Stimulated activated CD4-positive, alpha-beta T cell treated with anti-CD3 and anti-CD28 coated beads, Interleukin-15, amount 100 ng/mL, for 24 hours (primary cell): Measurements from ENCODE around the gene LMNA.
A peak's percentile ranks its signal among the peaks of the same experiment; 100 is the strongest.
"Not testable (repeated sequence)": the region's sequence is repeated elsewhere in the genome, so short reads cannot be mapped to it uniquely, and the experiment has no call there.

Experiments used
- DNase-seq: peaks from one replicate; pipeline ENCODE4 v3.0.0-alpha.2; 2020

Gene LMNA

DNA sequence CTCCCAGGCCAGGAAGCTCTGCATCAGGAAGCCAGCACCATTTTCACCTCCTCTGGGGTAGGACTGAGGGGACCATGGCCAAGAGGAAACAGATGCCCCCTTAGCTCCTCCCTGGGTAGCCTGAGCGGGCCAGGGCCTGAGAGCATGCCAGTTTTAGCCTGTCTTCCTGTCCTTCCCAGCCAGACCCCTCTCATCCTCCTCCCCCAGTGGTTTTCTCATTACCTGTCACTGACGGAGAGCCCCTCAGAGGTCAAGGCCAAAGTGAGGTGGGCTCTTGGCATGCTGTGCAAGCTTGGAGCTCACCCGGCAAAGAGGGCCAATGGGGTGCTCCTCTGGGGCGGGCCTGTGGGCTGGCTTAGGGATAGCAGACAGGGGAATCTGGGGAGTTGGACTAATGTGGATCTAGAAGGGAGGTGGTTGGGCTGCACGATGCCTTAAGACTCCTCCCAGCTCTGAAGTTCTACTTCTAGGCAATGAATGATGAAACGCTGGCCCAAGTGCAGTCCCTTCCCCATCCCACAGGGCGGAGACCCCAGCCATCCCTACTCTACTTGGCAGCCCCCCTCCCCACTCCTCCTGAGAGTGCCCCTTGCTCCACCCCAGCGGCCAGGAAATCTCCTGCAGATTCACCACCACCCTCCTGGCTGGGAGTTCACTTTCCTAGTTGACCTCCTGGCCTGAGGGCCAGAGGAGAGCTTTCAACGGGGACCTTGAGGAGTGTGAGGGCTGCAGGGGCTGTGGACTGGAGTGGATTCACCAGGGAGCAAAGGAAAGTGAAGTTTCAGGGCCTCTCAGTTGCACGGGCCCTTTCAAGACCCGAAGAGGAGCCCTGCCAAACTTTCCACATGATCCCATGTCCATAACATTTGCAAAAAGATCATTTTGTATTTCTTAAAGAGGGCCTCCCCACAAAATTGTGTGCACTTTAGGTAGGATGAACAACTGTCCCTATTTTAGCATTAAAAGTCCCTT lies 9.4 kb upstream of the LMNA start:
- no peak for DNase-seq

DNA sequence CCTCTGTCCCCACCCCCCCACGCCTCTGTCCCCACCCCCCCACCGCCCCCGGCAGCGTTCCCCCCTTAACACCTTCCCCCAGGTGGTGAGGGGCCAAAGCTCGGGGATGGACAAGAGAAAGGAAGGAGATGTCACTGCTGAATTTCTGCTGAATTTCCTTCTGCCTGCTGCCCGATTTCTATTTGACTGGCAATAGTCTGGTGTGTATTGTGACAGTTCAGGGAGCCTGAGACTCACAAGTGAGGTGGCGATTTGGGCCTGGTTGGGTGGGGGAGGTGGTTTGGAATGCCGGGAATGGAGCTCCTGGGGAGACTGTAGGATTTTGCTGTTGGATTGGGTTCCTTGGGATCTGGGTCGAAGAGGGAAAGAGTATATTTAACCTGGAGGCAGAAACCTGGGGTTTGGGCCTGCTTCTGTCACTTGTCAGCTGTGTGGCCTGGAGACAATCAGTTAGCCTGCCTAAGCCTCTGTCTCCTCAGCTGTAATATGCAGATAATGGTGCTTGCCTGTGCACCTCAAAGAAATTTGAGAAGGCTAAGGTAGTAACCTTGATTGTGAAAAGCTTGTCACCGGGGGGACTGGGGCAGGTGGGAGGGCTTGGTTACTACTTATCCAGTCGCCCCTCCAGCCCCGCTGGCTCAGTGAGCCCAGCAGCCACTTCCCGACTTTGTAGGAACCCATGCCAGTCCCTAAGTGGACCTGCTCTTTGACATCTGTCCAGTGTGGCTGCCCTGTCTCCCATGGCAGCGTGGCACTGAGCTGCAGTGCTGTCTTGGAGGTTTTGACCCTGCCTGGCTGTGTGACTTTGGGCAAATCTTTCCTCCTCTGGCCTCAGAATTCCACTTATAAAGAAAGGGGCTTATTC lies 7.7 kb upstream of the LMNA start:
- no peak for DNase-seq

- DNase-seq, result no peak
Measured at GRCh38 chr1:156108057-156108456, 6.5 kb upstream of the LMNA start.

DNA sequence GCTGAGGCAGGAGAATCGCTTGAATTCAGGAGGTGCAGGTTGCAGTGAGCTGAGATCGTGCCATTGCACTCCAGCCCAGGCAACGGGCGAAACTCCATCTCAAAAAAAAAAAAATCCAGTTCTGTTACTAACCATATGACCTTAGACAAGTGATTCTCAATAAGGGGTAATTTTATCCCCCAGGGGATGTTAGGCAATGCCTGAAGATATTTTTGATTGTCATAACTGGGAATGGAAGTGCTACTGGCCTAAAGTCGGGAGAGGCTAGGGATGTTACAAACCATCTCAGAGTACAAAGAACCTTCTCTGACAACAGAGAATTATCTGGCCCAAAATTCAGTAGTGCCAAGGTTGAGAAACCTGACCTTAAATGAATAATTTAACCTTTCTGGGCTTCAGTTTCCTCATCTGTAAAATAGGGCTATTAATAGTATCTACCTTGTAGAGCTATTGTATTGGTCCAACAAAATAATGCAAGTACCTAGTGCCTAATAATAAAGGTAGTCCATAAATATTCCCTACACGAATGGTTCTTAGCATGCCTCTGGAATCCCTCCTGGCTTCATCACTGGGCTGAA lies 5.8 kb upstream of the LMNA start:
- DNase-seq, result no peak

GRCh38 chr1:156110252-156110651 lies 4.3 kb upstream of the LMNA start:
- DNase-seq, result no peak

DNA sequence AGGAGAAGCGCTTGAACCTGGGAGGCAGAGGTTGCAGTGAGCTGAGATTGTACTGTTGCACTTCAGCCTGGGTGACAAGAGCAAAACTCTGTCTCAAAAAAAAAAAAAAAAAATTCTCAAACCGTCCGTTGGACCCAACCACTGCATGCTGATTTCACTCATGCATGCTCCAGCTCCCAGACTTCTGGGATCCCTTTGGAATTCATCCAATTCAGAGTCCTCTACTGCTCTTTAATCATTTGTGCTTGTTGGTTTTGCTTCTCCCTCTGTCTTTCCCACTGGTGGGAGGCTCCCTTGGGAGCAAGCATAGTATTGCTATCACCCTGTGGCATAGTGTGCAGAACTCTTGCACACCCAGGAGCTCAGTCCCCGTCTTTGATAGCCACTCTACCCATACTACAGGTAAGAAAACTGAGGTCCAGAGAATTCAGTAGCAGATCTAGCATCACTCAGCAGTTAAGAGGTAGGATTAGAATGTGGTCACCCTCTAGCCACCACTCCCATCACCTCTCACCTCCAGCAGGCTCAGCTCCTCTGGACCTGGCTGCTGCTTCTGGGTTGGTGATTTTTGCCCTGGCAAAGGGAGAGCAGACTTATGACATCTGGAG lies 3.1 kb upstream of the LMNA start:
- DNase-seq, result no peak

DNA sequence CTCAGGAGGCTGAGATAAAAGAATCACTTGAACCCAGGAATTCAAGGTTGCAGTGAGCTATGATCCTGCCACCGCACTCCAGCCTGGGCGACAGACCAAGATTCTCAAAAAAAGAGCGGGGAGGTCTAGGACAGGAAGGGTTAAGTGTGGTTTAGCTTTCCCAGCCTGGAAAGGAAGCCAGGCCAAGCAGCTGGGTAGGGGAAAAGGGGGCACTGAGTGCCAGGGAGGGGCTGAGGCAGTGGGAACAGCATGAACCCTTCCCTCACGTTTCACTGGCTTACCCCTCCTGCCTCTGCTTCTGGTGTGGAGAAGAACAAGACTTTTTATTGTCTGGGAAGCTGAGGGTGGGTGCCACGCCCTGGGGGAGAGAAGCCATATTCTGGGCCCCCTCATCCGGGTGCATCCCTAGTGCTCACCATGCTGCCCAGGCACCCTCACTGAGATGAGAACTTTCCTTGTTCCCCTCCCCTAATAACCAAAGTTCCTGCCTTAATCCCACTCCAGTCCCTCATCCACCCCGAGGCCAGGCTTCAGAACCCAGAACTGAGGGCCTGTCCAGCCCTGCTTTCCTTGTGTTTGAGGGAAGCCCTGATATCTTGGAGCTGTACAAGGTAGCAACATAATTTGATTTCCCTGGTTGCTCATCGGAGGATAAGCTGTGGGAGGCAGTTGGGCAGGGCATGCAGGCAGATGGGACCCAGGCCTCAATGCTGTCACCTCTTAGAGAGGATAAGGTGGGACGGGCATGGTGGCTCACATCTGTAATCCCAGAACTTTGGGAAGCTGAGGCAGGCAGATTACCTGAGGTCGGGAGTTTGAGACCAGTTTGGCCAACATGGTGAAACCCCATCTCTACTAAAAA lies 2.0 kb upstream of the LMNA start:
- no peak for DNase-seq

- no peak for DNase-seq
Measured at GRCh38 chr1:156113282-156113950, 1.1 kb upstream of the LMNA start.

- peak; percentile 42 for DNase-seq
Measured at GRCh38 chr1:156114919-156115513, 505 bp downstream of the LMNA start.

- peak; percentile 25 for DNase-seq
Measured at GRCh38 chr1:156115514-156116374, 1.2 kb downstream of the LMNA start.

GRCh38 chr1:156116731-156117130 lies 2.2 kb downstream of the LMNA start:
- DNase-seq, result not testable (repeated sequence)

DNA sequence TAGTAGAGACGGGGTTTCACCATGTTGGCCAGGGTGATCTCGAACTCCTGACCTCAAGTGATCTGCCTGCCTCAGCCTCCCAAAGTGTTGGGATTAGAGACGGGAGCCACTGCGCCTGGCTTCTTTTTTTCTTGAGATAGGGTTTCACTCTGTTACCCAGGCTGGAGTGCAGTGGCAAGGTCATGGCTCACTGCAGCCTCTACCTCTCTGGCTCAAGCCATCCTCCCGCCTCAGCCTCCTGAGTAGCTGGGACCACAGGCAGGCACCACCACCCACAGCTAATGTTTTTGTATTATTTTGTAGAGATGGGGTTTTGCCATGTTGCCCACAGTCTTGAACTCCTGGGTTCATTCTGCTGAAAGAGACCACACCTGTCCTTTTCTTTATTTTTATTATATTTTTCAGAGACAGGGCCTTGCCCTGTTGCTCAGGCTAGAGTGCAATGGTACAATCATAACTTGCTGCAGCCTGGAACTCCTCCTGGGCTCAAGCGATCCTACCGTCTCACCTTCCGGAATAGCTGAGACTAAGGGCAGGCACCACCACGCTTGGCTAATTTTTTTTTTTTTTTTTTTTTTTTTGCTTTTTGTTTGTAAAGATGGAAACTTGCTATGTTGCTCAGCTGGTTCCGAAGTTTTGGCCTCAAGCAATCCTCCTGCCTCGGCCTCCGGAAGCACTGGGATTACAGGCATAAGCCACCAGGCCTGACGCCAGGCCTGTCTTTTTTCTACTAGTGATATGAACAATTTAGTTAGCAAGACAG lies 3.1 kb downstream of the LMNA start:
- DNase-seq, result no peak

DNA sequence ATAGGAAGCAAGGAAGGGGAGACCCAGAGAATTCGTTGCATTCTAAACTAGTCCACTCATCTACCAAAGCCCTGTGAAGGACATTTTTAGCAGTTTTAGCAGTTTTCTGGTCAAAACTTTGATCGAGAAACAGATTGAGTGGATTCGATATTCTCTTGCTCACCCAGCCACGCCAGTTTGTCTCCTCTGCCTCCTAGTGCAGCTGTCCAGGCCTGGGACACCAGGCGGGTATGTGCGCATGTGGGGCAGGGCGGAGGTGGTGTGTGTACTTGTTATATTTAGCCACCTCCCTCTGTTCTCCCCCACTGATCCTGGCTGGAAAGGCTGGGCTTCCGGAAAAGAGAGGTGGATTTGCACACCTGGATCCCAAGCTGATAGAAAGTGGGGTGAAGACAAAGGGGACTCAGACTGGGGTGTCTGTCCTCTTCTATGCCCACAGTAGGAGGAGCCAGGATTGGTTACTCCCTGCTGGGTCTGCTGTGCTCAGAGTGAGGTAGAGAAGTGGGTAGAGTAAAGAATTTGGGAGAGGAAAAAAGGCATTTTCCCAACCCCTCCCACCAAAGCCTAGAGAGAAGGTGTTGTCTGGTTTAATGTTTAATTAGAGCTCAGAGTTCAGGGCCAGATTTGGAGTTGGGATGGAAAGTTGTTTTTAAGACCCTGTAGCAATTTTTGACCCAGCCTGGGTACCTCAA lies 3.8 kb downstream of the LMNA start:
- DNase-seq, result no peak

- no peak for DNase-seq
Measured at GRCh38 chr1:156119503-156120209, 5.1 kb downstream of the LMNA start.

- DNase-seq, result no peak
Measured at GRCh38 chr1:156120318-156120717, 5.8 kb downstream of the LMNA start.

DNA sequence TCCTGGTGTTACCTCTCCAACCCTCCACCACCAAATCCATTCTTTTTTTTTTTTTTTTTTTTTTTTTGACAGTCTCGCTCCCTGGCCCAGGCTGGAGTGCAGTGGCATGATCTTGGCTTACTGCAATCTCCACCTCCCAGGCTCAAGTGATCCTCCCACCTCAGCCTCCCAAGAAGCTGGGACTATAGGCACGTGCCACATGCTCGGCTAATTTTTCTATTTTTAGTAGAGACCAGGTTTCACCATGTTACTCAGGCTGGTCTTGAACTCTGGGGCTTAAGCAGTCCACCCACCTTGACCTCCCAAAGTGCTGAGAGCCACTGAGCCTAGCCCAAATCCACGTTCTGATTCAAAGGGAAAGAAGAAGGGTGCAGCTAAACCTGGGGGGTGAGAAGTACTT lies 6.5 kb downstream of the LMNA start:
- not testable (repeated sequence) for DNase-seq

GRCh38 chr1:156121457-156121856 lies 6.9 kb downstream of the LMNA start:
- no peak for DNase-seq

- DNase-seq, result no peak
Measured at GRCh38 chr1:156122086-156122485, 7.6 kb downstream of the LMNA start.
